Thymus (tissue), 11 donors: ENCODE results near the gene BEAN1. TPM values are rescaled to one million over a fixed set of nuclear protein-coding genes. Genes with fewer than 3 reads are reported as not detected.
"Not testable (repeated sequence)": the region's sequence is repeated elsewhere in the genome, so short reads cannot be mapped to it uniquely, and the experiment has no call there.

Source experiments
- DNase-seq, 9 donors: peaks; one replicate each; pipeline ENCODE4 v3.0.0-alpha.2; 2013; ENCODE audit warnings: low spot score in 9 of 9, low read depth in 6 of 9, missing footprints in 1 of 9
- H3K27ac ChIP-seq, 2 donors: one replicate each; pipeline ENCODE4 v1.5.1; 2013; ENCODE audit warnings: control low read depth in 1 of 2, low read depth in 1 of 2, low read length in 1 of 2, mild to moderate bottlenecking in 1 of 2, moderate library complexity in 1 of 2
- H3K27me3 ChIP-seq, 2 donors: one replicate each; pipeline ENCODE4 v1.5.1; 2013; ENCODE audit warnings: low read length in 1 of 2; ENCODE audit not compliant: control insufficient read depth in 2 of 2, insufficient read depth in 1 of 2
- H3K36me3 ChIP-seq, 2 donors: one replicate each; pipeline ENCODE4 v1.5.1; 2013; ENCODE audit warnings: low read length in 1 of 2, mild to moderate bottlenecking in 1 of 2, moderate library complexity in 1 of 2; ENCODE audit not compliant: control insufficient read depth in 2 of 2, insufficient read depth in 2 of 2
- H3K4me1 ChIP-seq, 2 donors: one replicate each; pipeline ENCODE4 v1.5.1; 2013; ENCODE audit warnings: low read length in 2 of 2; ENCODE audit not compliant: control insufficient read depth in 2 of 2, insufficient read depth in 2 of 2
- H3K4me3 ChIP-seq, 2 donors: one replicate each; pipeline ENCODE4 v1.5.1; 2013; ENCODE audit warnings: low read length in 2 of 2, control low read depth in 1 of 2, mild to moderate bottlenecking in 1 of 2
- H3K9me3 ChIP-seq, 2 donors: one replicate each; pipeline ENCODE4 v1.5.1; 2013; ENCODE audit warnings: low read length in 1 of 2, mild to moderate bottlenecking in 1 of 2; ENCODE audit not compliant: control insufficient read depth in 2 of 2, insufficient read depth in 1 of 2
- WGBS: extraction: QIAGEN DNeasy Blood & Tissue Kit; methylation state at CpG from one replicate; pipeline ENCODE4 v1.1.7; 2013; 5-methylcytosine and 5-hydroxymethylcytosine counted together
- polyA plus RNA-seq: library from polyadenylated mRNA; stranded (reverse); fragments of 200-250 nt; gene quantifications from one replicate; pipeline ENCODE4 v1.2.3, GENCODE V29; 2013
- total RNA-seq: library from RNA; stranded (reverse); fragments of 120-200 nt; gene quantifications from one replicate; pipeline ENCODE4 v1.2.4, GENCODE V29; 2013
- donor health status: healthy.

The BEAN1 gene
- total and polyA plus RNA-seq, 2 donors = 0.05 to 0.25 TPM

GRCh38 chr16:66458853-66459252 lies 31.8 kb downstream of the BEAN1 start:
- DNase-seq = no peak
- Histone ChIP-seq H3K27me3 (peaks cover 0 to 33% of the 10 kb centered on the region in 2 donors), H3K9me3 (no peaks in the 10 kb centered on the region), H3K27ac (no peak overlapping the region), H3K4me1 (no peaks in the 10 kb centered on the region), H3K36me3 (no peaks in the 10 kb centered on the region), H3K4me3 (no peak overlapping the region)
- 91% methylated on average over 7 of the region's 7 CpGs for WGBS

- Histone ChIP-seq H3K4me1 (no peaks in the 10 kb centered on the region), H3K27ac (no peak overlapping the region), H3K27me3 (peaks cover 0 to 35% of the 10 kb centered on the region in 2 donors), H3K36me3 (no peaks in the 10 kb centered on the region), H3K4me3 (no peak overlapping the region), H3K9me3 (no peaks in the 10 kb centered on the region)
- 74% methylated on average over 5 of the region's 5 CpGs for WGBS
- no peak for DNase-seq
Measured at GRCh38 chr16:66459878-66460277, 32.8 kb downstream of the BEAN1 start.

- Histone ChIP-seq H3K27ac (no peak overlapping the region), H3K4me1 (no peaks in the 10 kb centered on the region), H3K9me3 (no peaks in the 10 kb centered on the region), H3K27me3 (peaks cover 0 to 35% of the 10 kb centered on the region in 2 donors), H3K36me3 (no peaks in the 10 kb centered on the region), H3K4me3 (no peak overlapping the region)
- 88% methylated on average over 1 of the region's 1 CpG for WGBS
- no peak for DNase-seq
Measured at GRCh38 chr16:66460703-66461102, 33.6 kb downstream of the BEAN1 start.

GRCh38 chr16:66462912-66463311 lies 35.8 kb downstream of the BEAN1 start:
- H3K4me3 ChIP-seq = no peak overlapping the region
- H3K4me1 ChIP-seq = no peaks in the 10 kb centered on the region
- DNase-seq = no peak
- WGBS = 92% methylated on average over 1 of the region's 1 CpG
- no peaks in the 10 kb centered on the region for H3K36me3 ChIP-seq
- peaks cover 0 to 29% of the 10 kb centered on the region in 2 donors for H3K27me3 ChIP-seq
- H3K9me3 ChIP-seq = no peaks in the 10 kb centered on the region
- no peak overlapping the region for H3K27ac ChIP-seq

GRCh38 chr16:66465946-66466345 lies 38.9 kb downstream of the BEAN1 start:
- not testable (repeated sequence) for H3K36me3 ChIP-seq, DNase-seq, H3K4me3 ChIP-seq, H3K27ac ChIP-seq, H3K9me3 ChIP-seq, H3K4me1 ChIP-seq
- H3K27me3 ChIP-seq = peaks cover 0 to 16% of the 10 kb centered on the region in 2 donors
- 98% methylated on average over 6 of the region's 6 CpGs for WGBS

GRCh38 chr16:66466636-66467035 lies 39.5 kb downstream of the BEAN1 start:
- WGBS = 99% methylated on average over 6 of the region's 6 CpGs

GRCh38 chr16:66467611-66468010 lies 40.5 kb downstream of the BEAN1 start:
- no peaks in the 10 kb centered on the region for H3K36me3 ChIP-seq
- H3K4me3 ChIP-seq = no peak overlapping the region
- WGBS = 97% methylated on average over 5 of the region's 5 CpGs
- no peaks in the 10 kb centered on the region for H3K4me1 ChIP-seq
- peaks cover 0 to 9% of the 10 kb centered on the region in 2 donors for H3K27me3 ChIP-seq
- DNase-seq = no peak
- no peak overlapping the region for H3K27ac ChIP-seq
- no peaks in the 10 kb centered on the region for H3K9me3 ChIP-seq

More at GRCh38 chr16:66466636-66467035, 39.5 kb downstream of the BEAN1 start:
- not testable (repeated sequence) for H3K9me3 ChIP-seq, H3K4me3 ChIP-seq, H3K4me1 ChIP-seq, H3K27me3 ChIP-seq, H3K27ac ChIP-seq, H3K36me3 ChIP-seq, DNase-seq

GRCh38 chr16:66468321-66468965 lies 41.3 kb downstream of the BEAN1 start:
- no peak overlapping the region for H3K4me3 ChIP-seq
- H3K36me3 ChIP-seq = no peaks in the 10 kb centered on the region
- no peaks in the 10 kb centered on the region for H3K9me3 ChIP-seq
- WGBS = 96% methylated on average over 11 of the region's 11 CpGs
- no peak for DNase-seq
- no peaks in the 10 kb centered on the region for H3K4me1 ChIP-seq
- H3K27me3 ChIP-seq = peaks cover 0 to 9% of the 10 kb centered on the region in 2 donors
- no peak overlapping the region for H3K27ac ChIP-seq

- WGBS = 98% methylated on average over 26 of the region's 26 CpGs
- peaks cover 0 to 7% of the 10 kb centered on the region in 2 donors for H3K27me3 ChIP-seq
- H3K27ac ChIP-seq = no peak overlapping the region
- DNase-seq = no peak
- H3K9me3 ChIP-seq = no peaks in the 10 kb centered on the region
- H3K36me3 ChIP-seq = no peaks in the 10 kb centered on the region
- H3K4me3 ChIP-seq = no peak overlapping the region
- H3K4me1 ChIP-seq = peaks cover 6 to 8% of the 10 kb centered on the region in 2 donors
Measured at GRCh38 chr16:66469291-66469946, 42.3 kb downstream of the BEAN1 start.
